Mesodermal cell (in vitro differentiated cells): ENCODE results near the gene ISG20L2.

Experiments
- H3K27ac ChIP-seq: 2 replicates; pipeline ENCODE4 v1.7.0; 2013; ENCODE audit warnings: mild to moderate bottlenecking, low read depth, low read length, moderate library complexity; ENCODE audit not compliant: severe bottlenecking
- H3K36me3 ChIP-seq: 2 replicates; pipeline ENCODE4 v1.7.1; 2013; ENCODE audit warnings: mild to moderate bottlenecking, low read length, moderate library complexity; ENCODE audit not compliant: control insufficient read depth, insufficient read depth
- H3K4me1 ChIP-seq: one replicate; pipeline ENCODE4 v1.7.1; 2013; ENCODE audit warnings: mild to moderate bottlenecking, low read length; ENCODE audit not compliant: insufficient read depth, control insufficient read depth, poor library complexity, severe bottlenecking
- H3K4me3 ChIP-seq: 2 replicates; pipeline ENCODE4 v1.7.0; 2013; ENCODE audit warnings: low read length, control low read depth, mild to moderate bottlenecking; ENCODE audit not compliant: insufficient read depth, poor library complexity, severe bottlenecking; ENCODE audit errors: extremely low read depth
- H3K9me3 ChIP-seq: 2 replicates; pipeline ENCODE4 v1.7.1; 2013; ENCODE audit warnings: mild to moderate bottlenecking, low read length, moderate library complexity; ENCODE audit not compliant: control insufficient read depth
- whole genome bisulfite sequencing, 2 experiments: methylation state at CpG; one replicate each; pipeline ENCODE4 v1.1.5; 2013; ENCODE audit warnings: missing lambda C conversion rate in 2 of 2; ENCODE audit not compliant: insufficient coverage in 2 of 2; 5-methylcytosine and 5-hydroxymethylcytosine counted together

Gene ISG20L2

GRCh38 chr1:156694690-156694962 is 33.9 kb downstream of the ISG20L2 start:
- Histone ChIP-seq H3K27ac (peak overlapping the region; percentile 76), H3K9me3 (no peaks in the 10 kb centered on the region), H3K4me1 (peaks cover 46% of the 10 kb centered on the region), H3K4me3 (no peak overlapping the region), H3K36me3 (peaks cover 20% of the 10 kb centered on the region)
- WGBS, 2 experiments = 66 to 73% methylated on average over 4 to 5 of the region's 5 CpGs

DNA sequence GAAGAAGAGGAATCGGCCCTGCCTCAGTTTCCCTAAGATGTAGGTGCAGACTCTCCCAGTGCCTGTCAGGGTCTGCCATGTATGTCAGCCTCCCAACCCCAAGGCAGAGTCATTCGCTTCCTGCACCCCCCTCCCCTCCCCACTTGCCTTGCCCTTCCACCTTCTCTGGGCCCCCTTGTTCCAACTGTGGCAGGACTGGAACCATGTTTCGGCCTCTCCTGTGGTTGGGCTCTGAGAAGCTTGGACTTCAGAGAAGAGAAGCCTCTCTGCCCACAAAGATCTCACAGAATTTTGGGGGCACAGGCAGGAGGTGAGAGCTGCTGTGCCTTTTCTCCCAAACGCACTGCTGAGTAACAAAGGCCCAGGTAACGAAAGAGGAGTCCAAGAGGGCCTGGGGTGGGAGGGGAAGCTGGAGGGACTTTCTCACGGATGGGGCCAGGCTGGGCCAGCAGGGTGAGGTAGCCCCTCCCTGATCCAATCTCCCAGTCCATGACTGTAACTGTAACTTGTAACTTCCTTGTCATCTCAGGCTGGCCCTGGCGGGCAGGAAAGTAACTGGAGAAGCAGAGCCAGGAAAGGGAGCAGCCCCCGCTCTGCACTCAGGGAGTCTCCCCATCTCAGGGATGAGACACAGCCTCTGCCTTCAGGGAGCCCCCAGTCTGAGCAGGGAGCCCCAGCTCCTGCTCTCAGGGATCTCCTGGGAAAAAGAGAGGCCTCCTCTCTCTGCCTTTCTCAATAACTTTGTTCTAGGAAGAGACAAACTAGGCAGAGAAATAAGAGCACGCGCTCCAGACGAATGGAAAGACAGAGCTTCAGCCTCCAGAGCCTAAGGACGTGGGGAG is 34.5 kb downstream of the ISG20L2 start:
- no peaks in the 10 kb centered on the region for H3K9me3 ChIP-seq
- H3K36me3 ChIP-seq = peaks cover 14% of the 10 kb centered on the region
- peaks cover 46% of the 10 kb centered on the region for H3K4me1 ChIP-seq
- H3K4me3 ChIP-seq = no peak overlapping the region
- WGBS, 2 experiments = 46 to 49% methylated on average over 8 to 11 of the region's 12 CpGs
- H3K27ac ChIP-seq = peak overlapping the region; percentile 76

GRCh38 chr1:156692925-156693847 is 35.4 kb downstream of the ISG20L2 start:
- 11 to 12% methylated on average over 14 to 16 of the region's 16 CpGs for WGBS, 2 experiments
- H3K27ac ChIP-seq = peak overlapping the region; percentile 76
- peaks cover 46% of the 10 kb centered on the region for H3K4me1 ChIP-seq
- H3K4me3 ChIP-seq = no peak overlapping the region
- H3K9me3 ChIP-seq = no peaks in the 10 kb centered on the region
- H3K36me3 ChIP-seq = peaks cover 6% of the 10 kb centered on the region

- no peaks in the 10 kb centered on the region for H3K9me3 ChIP-seq
- H3K4me1 ChIP-seq = peaks cover 46% of the 10 kb centered on the region
- 9 to 10% methylated on average over 11 to 12 of the region's 13 CpGs for whole genome bisulfite sequencing, 2 experiments
- H3K36me3 ChIP-seq = no peaks in the 10 kb centered on the region
- peak overlapping the region; percentile 76 for H3K27ac ChIP-seq
- no peak overlapping the region for H3K4me3 ChIP-seq
These were observed 36.1 kb downstream of the ISG20L2 start for GRCh38 chr1:156692441-156692924.

DNA sequence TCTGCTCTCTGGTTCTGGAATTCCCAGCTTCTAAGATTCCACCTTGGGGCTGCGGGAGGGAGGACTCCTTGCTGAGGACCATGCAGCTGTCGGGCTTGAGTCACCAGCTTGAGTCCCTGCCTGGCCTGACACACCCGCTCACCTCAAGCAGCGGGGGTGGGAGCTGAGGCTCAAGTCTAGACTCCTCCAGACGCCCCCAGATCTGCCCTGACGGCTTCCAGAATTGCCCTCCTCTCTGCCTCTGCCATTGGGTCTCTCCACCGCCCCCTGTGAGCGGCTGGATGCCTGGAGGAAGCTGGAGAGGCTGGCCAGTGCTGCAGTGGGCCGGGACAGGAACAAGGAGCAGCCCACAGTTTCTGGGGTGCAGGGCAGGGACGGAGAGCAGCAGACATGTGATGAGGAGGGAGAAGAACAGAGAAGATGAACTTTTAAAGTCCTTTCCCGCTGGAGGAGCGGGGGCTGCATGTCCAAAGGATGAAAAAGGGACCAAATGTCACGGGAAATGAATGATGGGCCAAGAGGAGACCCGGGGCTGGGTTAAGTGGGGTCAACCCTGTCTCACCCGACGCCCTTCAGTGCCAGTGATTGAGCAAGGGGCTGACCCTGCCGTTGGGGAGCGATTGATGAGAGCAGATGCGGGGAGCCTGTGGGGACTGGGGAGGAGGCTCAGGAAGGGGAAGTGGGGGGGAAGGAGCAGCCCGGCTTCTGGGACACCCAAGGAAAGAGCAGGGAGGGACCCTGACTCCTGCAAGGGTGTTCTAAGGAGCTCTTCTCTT is 36.7 kb downstream of the ISG20L2 start:
- Histone ChIP-seq H3K4me3 (no peak overlapping the region), H3K27ac (peak overlapping the region; percentile 76), H3K4me1 (peaks cover 46% of the 10 kb centered on the region), H3K36me3 (no peaks in the 10 kb centered on the region), H3K9me3 (no peaks in the 10 kb centered on the region)
- WGBS, 2 experiments = 16 to 22% methylated on average over 15 to 16 of the region's 20 CpGs

DNA sequence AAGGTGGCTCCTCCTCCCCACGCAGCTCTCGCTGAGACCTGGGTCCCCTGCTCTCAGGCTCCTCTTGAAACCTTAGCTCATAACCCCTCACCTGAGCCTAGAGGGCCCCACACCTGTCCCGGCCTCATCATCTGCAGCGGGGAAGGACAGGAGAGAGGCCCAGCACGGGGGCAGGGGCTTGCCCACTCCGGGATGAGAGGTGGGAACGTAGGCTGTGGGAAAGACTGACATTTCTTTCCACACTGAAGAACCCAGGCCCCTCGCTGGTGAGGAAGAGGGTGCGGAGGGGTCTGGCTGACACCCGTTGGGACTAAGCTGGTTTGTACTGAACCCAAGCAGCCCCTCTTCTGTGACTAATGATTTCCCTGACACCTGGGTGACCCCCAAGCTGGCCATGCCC is 37.4 kb downstream of the ISG20L2 start:
- no peaks in the 10 kb centered on the region for H3K9me3 ChIP-seq
- peak overlapping the region; percentile 36 for H3K27ac ChIP-seq
- WGBS, 2 experiments = 33 to 72% methylated on average over 1 to 3 of the region's 10 CpGs
- H3K4me1 ChIP-seq = peaks cover 46% of the 10 kb centered on the region
- no peaks in the 10 kb centered on the region for H3K36me3 ChIP-seq
- no peak overlapping the region for H3K4me3 ChIP-seq

DNA sequence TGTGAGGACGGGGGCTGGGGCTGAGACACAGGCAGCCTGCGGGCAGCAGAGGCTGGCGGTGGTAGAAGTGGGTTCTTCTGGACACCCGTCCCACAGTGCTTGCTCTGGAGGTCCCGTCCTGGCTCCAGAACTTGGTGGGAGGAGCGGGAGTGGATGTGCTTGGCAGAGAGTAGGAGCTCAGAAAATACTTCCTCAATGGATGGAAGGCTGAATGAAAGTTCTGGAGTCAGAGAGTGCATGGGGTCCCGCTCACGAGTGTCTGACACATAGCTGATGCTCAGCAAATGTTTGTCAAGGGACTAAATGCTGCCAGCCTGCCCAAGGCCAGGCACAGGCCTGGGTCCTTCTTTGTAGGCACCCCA is 37.9 kb downstream of the ISG20L2 start:
- 64 to 74% methylated on average over 6 to 8 of the region's 8 CpGs for WGBS, 2 experiments
- Histone ChIP-seq H3K4me1 (peaks cover 46% of the 10 kb centered on the region), H3K27ac (no peak overlapping the region)

DNA sequence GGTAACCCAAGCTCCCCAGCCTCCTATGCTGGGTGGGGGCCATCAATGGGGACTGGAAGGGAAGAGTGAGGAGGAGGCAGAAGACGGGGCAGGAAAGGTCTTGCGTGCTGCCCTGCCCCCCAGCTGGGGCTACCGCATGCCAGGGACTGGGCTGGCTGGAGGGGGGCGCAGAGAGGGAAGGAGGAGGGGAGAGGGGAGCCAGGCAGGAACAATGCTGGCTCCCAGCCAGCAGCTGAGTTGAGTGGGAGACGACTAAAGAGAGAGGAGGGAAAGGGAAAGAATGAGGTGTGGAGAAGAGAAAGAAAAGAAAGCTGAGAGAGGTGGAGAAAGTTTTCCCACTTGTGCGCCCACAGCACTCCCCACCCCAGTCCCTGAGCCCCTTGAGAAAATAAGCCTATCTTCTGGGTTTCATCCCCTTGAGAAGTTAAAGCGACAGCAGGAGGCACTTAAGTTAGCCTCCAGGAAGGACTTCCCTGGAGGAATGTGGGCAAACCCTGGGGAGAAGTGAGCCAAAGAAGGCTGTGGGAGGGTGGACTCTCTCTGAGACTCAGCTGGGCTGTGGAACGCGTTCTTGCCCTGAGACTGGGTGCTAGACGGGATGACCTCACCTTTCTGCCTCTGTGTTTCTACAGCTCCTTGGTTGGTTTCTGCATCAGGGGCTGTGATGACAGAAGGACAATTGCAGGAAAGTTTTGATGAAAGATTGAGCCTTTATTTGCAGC is 38.5 kb downstream of the ISG20L2 start:
- H3K36me3 ChIP-seq = no peaks in the 10 kb centered on the region
- H3K4me1 ChIP-seq = peaks cover 46% of the 10 kb centered on the region
- no peaks in the 10 kb centered on the region for H3K9me3 ChIP-seq
- no peak overlapping the region for H3K4me3 ChIP-seq
- H3K27ac ChIP-seq = no peak overlapping the region
- WGBS, 2 experiments = 26 to 37% methylated on average over 6 to 9 of the region's 10 CpGs

More for the DNA sequence above, 37.9 kb downstream of the ISG20L2 start:
- no peak overlapping the region for H3K4me3 ChIP-seq
- no peaks in the 10 kb centered on the region for H3K36me3 ChIP-seq
- H3K9me3 ChIP-seq = no peaks in the 10 kb centered on the region

- Histone ChIP-seq H3K27ac (peak overlapping the region; percentile 36), H3K36me3 (no peaks in the 10 kb centered on the region), H3K4me1 (peaks cover 44% of the 10 kb centered on the region), H3K9me3 (no peaks in the 10 kb centered on the region), H3K4me3 (no peak overlapping the region)
- WGBS, 2 experiments = 2% methylated on average over 22 to 23 of the region's 23 CpGs
These were observed 39.3 kb downstream of the ISG20L2 start for GRCh38 chr1:156689035-156689952.
